Liver (tissue), 9 donors: ENCODE measurements around the gene TRIM15. TPM values are rescaled to one million over a fixed set of nuclear protein-coding genes. Genes with fewer than 3 reads are reported as not detected.
"Not testable (repeated sequence)": the region's sequence is repeated elsewhere in the genome, so short reads cannot be mapped to it uniquely, and the experiment has no call there.

ENCODE experiments used
- DNase-seq: peaks from one replicate; pipeline ENCODE4 v3.0.0-alpha.2; 2017; ENCODE audit warnings: low spot score
- H3K27ac ChIP-seq, 2 donors: one replicate each; pipeline ENCODE4 v1.7.0; 2013; ENCODE audit warnings: inconsistent platforms in 2 of 2, low read length in 2 of 2, control low read depth in 1 of 2, low read depth in 1 of 2, mild to moderate bottlenecking in 1 of 2
- H3K27me3 ChIP-seq, 4 donors: one replicate each; pipeline versions ENCODE4 v1.6.1 to v1.7.0; 2013; ENCODE audit warnings: low read length in 3 of 4, inconsistent platforms in 1 of 4, mild to moderate bottlenecking in 1 of 4, moderate library complexity in 1 of 4; ENCODE audit not compliant: control insufficient read depth in 4 of 4, insufficient read depth in 4 of 4
- H3K36me3 ChIP-seq, 4 donors: one replicate each; pipeline versions ENCODE4 v1.6.1 to v1.7.0; 2013; ENCODE audit warnings: low read length in 3 of 4, mild to moderate bottlenecking in 3 of 4, low read depth in 1 of 4, moderate library complexity in 1 of 4; ENCODE audit not compliant: control insufficient read depth in 4 of 4, insufficient read depth in 3 of 4
- H3K4me1 ChIP-seq, 4 donors: one replicate each; pipeline versions ENCODE4 v1.6.1 to v1.7.0; 2013; ENCODE audit warnings: low read length in 3 of 4, mild to moderate bottlenecking in 3 of 4, moderate library complexity in 1 of 4; ENCODE audit not compliant: control insufficient read depth in 4 of 4, insufficient read depth in 4 of 4
- H3K4me3 ChIP-seq, 3 donors: one replicate each; pipeline versions ENCODE4 v1.6.1 to v1.7.0; 2013; ENCODE audit warnings: low read length in 3 of 3, control low read depth in 1 of 3, low read depth in 1 of 3, mild to moderate bottlenecking in 1 of 3
- H3K9ac ChIP-seq, 2 donors: one replicate each; pipeline ENCODE4 v1.7.0; 2013; ENCODE audit warnings: low read length in 2 of 2, mild to moderate bottlenecking in 2 of 2, moderate library complexity in 2 of 2, control low read depth in 1 of 2, low read depth in 1 of 2
- H3K9me3 ChIP-seq, 4 donors: one replicate each; pipeline versions ENCODE4 v1.6.1 to v1.7.0; 2013; ENCODE audit warnings: low read length in 3 of 4; ENCODE audit not compliant: control insufficient read depth in 4 of 4
- EGR1 ChIP-seq, 2 donors: IDR thresholded peaks; 2 replicates each; pipeline ENCODE4 v1.6.1; 2016 to 2018; ENCODE audit warnings: antibody characterized with exemption in 2 of 2, low read depth in 2 of 2
- GABPA ChIP-seq, 2 donors: IDR thresholded peaks in 1 of 2; conservative IDR thresholded peaks in 1 of 2; 2 replicates each; pipeline ENCODE4 v1.6.1; 2016; ENCODE audit warnings: antibody characterized with exemption in 2 of 2, mild to moderate bottlenecking in 1 of 2, moderate library complexity in 1 of 2
- RAD21 ChIP-seq, 2 donors: IDR thresholded peaks; 2 replicates each; pipeline ENCODE4 v1.6.1; 2016; ENCODE audit warnings: antibody characterized with exemption in 2 of 2, mild to moderate bottlenecking in 2 of 2
- SP1 ChIP-seq: IDR thresholded peaks from 2 replicates; pipeline ENCODE4 v1.6.1; 2018; ENCODE audit warnings: antibody characterized with exemption, mild to moderate bottlenecking
- TAF1 ChIP-seq: conservative IDR thresholded peaks from 2 replicates; pipeline ENCODE4 v1.6.1; 2016; ENCODE audit warnings: antibody characterized with exemption, mild to moderate bottlenecking
- WGBS: extraction: QIAGEN DNeasy Blood & Tissue Kit; methylation state at CpG from one replicate; pipeline ENCODE4 v1.1.7; 2013; 5-methylcytosine and 5-hydroxymethylcytosine counted together
- polyA plus RNA-seq, 2 donors: library from polyadenylated mRNA; stranded (reverse) in 1 of 2; unstranded in 1 of 2; fragments of 200-250 nt in 1 of 2; fragments of >200 nt in 1 of 2; fragmentation: Nextera tagmentation in 1 of 2; extraction: Ambion mirVana in 1 of 2; gene quantifications; one replicate each; pipeline versions ENCODE4 v1.2.1 to v1.2.3, GENCODE V29; 2013 to 2015
- total RNA-seq, 2 donors: library from RNA; depleted of rRNA; stranded (reverse); fragments of >200 nt; gene quantifications; one replicate each; pipeline ENCODE4 v1.2.3, GENCODE V29; 2014
- TF ChIP-seq, protein P1 (sequence below): IDR thresholded peaks from 2 replicates; pipeline ENCODE4 v1.6.1; 2016; ENCODE audit warnings: antibody characterized with exemption, mild to moderate bottlenecking
- TF ChIP-seq, protein P2 (sequence below): fragments of 150-350 bp; IDR thresholded peaks from 2 replicates; pipeline ENCODE4 v1.5.1; 2017; ENCODE audit warnings: improper control_type of control experiment, low read depth, low read length; ENCODE audit not compliant: missing input control
- donor health status: healthy.
- donor health status: healthy.
- donor health status: healthy.
- donor health status: healthy.
- donor health status: healthy.

TRIM15 gene
- total and polyA plus RNA-seq, 4 donors = 1.6 to 2.8 (median 1.9) TPM

DNA sequence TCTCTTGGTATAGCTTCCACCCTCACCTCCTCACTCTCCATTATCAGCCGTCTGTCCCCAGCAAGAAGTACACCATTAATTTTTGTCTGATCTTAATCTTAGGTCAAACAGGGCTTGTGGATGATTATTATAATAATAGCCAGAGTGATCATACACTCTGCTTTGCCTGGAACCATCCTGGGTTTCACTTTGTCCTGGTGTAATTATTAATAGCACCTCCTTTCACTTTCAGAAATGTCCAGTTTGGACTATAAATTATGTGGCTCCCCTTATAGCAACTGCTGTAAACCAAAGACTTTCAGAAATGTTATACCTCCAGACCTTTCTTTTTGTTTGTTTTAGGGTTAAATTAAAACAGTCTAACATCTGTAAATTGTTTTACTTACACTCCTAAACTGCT is 49.5 kb upstream of the TRIM15 start:
- Histone ChIP-seq H3K9ac (no peak overlapping the region), H3K4me1 (peaks cover 0 to 9% (median 1%) of the 10 kb centered on the region in 4 donors), H3K27ac (no peak overlapping the region), H3K36me3 (no peaks in the 10 kb centered on the region), H3K9me3 (no peaks in the 10 kb centered on the region), H3K4me3 (no peak overlapping the region), H3K27me3 (peaks cover 0 to 10% (median 2%) of the 10 kb centered on the region in 4 donors)
- DNase-seq = no peak
- WGBS = 68% methylated on average over 1 of the region's 1 CpG
- TF ChIP-seq, protein P1, sequence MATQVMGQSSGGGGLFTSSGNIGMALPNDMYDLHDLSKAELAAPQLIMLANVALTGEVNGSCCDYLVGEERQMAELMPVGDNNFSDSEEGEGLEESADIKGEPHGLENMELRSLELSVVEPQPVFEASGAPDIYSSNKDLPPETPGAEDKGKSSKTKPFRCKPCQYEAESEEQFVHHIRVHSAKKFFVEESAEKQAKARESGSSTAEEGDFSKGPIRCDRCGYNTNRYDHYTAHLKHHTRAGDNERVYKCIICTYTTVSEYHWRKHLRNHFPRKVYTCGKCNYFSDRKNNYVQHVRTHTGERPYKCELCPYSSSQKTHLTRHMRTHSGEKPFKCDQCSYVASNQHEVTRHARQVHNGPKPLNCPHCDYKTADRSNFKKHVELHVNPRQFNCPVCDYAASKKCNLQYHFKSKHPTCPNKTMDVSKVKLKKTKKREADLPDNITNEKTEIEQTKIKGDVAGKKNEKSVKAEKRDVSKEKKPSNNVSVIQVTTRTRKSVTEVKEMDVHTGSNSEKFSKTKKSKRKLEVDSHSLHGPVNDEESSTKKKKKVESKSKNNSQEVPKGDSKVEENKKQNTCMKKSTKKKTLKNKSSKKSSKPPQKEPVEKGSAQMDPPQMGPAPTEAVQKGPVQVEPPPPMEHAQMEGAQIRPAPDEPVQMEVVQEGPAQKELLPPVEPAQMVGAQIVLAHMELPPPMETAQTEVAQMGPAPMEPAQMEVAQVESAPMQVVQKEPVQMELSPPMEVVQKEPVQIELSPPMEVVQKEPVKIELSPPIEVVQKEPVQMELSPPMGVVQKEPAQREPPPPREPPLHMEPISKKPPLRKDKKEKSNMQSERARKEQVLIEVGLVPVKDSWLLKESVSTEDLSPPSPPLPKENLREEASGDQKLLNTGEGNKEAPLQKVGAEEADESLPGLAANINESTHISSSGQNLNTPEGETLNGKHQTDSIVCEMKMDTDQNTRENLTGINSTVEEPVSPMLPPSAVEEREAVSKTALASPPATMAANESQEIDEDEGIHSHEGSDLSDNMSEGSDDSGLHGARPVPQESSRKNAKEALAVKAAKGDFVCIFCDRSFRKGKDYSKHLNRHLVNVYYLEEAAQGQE = no peak
- TF ChIP-seq TAF1 (no peak), GABPA (IDR thresholded peaks at IDR 0.05 in 1 of 2, conservative IDR thresholded peaks at IDR 0.05 in 1 of 2) (no peak), EGR1 (IDR thresholded peaks at IDR 0.05; ENCODE audit: low read depth in 2 of 2) (no peak), RAD21 (IDR thresholded peaks at IDR 0.05) (no peak), SP1 (peak; percentile 9)

DNA sequence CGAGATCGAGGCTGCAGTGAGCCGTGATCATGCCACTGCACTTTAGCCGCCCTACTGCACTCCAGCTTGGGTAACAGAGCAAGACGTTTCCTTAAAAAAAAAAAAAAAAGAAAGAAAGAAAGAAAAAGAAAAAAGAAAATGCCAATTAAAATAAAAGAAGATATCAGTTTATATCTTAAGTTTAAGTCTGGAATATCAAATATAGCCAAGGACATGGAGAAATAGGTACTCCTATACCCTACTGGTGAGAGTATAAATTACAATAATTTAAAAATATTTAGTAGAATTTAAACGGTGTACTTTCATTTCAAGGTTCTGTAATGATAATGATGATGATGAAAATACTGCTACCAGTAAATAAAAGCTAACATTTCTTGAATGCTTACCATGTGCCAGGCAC is 46.6 kb upstream of the TRIM15 start:
- Histone ChIP-seq H3K9me3 (no peaks in the 10 kb centered on the region), H3K4me3 (no peak overlapping the region), H3K4me1 (peaks cover 0 to 9% (median 1%) of the 10 kb centered on the region in 4 donors), H3K9ac (no peak overlapping the region), H3K36me3 (no peaks in the 10 kb centered on the region), H3K27ac (no peak overlapping the region), H3K27me3 (peaks cover 0 to 4% (median 0%) of the 10 kb centered on the region in 4 donors)
- no peak for DNase-seq
- 81% methylated on average over 6 of the region's 6 CpGs for WGBS
- TF ChIP-seq SP1 = no peak
- TF ChIP-seq, protein P2, sequence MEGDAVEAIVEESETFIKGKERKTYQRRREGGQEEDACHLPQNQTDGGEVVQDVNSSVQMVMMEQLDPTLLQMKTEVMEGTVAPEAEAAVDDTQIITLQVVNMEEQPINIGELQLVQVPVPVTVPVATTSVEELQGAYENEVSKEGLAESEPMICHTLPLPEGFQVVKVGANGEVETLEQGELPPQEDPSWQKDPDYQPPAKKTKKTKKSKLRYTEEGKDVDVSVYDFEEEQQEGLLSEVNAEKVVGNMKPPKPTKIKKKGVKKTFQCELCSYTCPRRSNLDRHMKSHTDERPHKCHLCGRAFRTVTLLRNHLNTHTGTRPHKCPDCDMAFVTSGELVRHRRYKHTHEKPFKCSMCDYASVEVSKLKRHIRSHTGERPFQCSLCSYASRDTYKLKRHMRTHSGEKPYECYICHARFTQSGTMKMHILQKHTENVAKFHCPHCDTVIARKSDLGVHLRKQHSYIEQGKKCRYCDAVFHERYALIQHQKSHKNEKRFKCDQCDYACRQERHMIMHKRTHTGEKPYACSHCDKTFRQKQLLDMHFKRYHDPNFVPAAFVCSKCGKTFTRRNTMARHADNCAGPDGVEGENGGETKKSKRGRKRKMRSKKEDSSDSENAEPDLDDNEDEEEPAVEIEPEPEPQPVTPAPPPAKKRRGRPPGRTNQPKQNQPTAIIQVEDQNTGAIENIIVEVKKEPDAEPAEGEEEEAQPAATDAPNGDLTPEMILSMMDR = no peak

DNA sequence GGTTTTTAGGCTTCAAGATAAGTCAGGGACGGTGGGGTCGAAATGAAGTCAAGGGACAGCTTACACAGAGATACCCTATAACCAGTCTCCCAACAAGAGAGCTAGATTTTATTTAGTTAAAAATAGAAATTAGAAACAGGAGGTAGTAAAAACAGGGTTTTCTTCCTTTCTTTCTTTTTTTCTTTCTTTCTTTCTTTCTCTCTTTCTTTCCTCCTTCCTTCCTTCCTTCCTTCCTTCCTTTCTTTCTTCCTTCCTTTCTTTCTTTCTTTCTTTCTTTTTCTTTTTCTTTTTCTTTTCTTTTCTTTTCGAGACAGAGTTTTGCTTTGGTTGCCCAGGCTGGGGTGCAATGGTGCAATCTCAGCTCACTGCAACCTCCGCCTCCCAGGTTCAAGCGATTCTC is 44.7 kb upstream of the TRIM15 start:
- H3K9me3 ChIP-seq, DNase-seq, H3K4me1 ChIP-seq, H3K27ac ChIP-seq, H3K4me3 ChIP-seq, H3K9ac ChIP-seq, H3K27me3 ChIP-seq, H3K36me3 ChIP-seq: not testable (repeated sequence)
- WGBS = 90% methylated on average over 5 of the region's 5 CpGs
